HepG2 (cell line): ENCODE measurements around the gene PTH1R. TPM values are rescaled to one million over a fixed set of nuclear protein-coding genes. Genes with fewer than 3 reads are reported as not detected.
A peak's percentile ranks its signal among the peaks of the same experiment; 100 is the strongest.

ENCODE experiments used
- CREB1 ChIP-seq, 2 experiments: fragments of 450-650 bp in 1 of 2; IDR thresholded peaks; 2 replicates each; pipeline ENCODE4 v1.6.1; 2016 to 2017; ENCODE audit warnings: control low read depth in 1 of 2, mild to moderate bottlenecking in 1 of 2, missing compliant biosample characterization in 1 of 2, missing genetic modification characterization in 1 of 2
- EEA1 ChIP-seq: sonication (generic); formaldehyde crosslinking; IDR thresholded peaks from 2 replicates; pipeline ENCODE4 v1.5.1; 2020; ENCODE audit warnings: mild to moderate bottlenecking, missing genetic modification reagents, borderline replicate concordance
- GABPB1 ChIP-seq: IDR thresholded peaks from 2 replicates; pipeline ENCODE4 v1.6.1; 2016; ENCODE audit warnings: mild to moderate bottlenecking, missing genetic modification reagents, moderate library complexity, missing compliant biosample characterization
- HOXD1 ChIP-seq: sonication (generic); formaldehyde crosslinking; IDR thresholded peaks from 2 replicates; pipeline ENCODE4 v1.5.0; 2020; ENCODE audit warnings: missing genetic modification reagents
- MED8 ChIP-seq: sonication (generic); formaldehyde crosslinking; IDR thresholded peaks from 2 replicates; pipeline ENCODE4 v1.8.1; 2023; ENCODE audit warnings: mild to moderate bottlenecking, missing genetic modification reagents; ENCODE audit not compliant: insufficient replicate concordance
- SMARCC2 ChIP-seq: fragments of 450-650 bp; IDR thresholded peaks from 2 replicates; pipeline ENCODE4 v1.6.1; 2017; ENCODE audit warnings: antibody characterized with exemption, mild to moderate bottlenecking
- SUZ12 ChIP-seq: fragments of 150-350 bp; IDR thresholded peaks from 2 replicates; pipeline ENCODE4 v1.6.1; 2014; ENCODE audit warnings: low read depth, low read length
- ZBTB20 ChIP-seq: sonication (generic); formaldehyde crosslinking; IDR thresholded peaks from 2 replicates; pipeline ENCODE4 v1.8.1; 2023; ENCODE audit warnings: missing genetic modification reagents, low read depth, mild to moderate bottlenecking, borderline replicate concordance
- ZC3H13 ChIP-seq: sonication (generic); formaldehyde crosslinking; IDR thresholded peaks from 2 replicates; pipeline ENCODE4 v1.8.1; 2023; ENCODE audit warnings: mild to moderate bottlenecking, missing genetic modification reagents, moderate library complexity
- ZEB1 ChIP-seq: IDR thresholded peaks from 2 replicates; pipeline ENCODE4 v1.6.1; 2012; ENCODE audit warnings: mild to moderate bottlenecking, low read depth, inconsistent platforms; ENCODE audit not compliant: insufficient replicate concordance
- ZFP37 ChIP-seq: sonication (generic); formaldehyde crosslinking; IDR thresholded peaks from 2 replicates; pipeline ENCODE4 v1.4.0; 2020; ENCODE audit warnings: missing genetic modification reagents, borderline replicate concordance
- ZNF333 ChIP-seq: sonication (generic); formaldehyde crosslinking; IDR thresholded peaks from 2 replicates; pipeline ENCODE4 v1.4.0; 2020; ENCODE audit warnings: mild to moderate bottlenecking, missing genetic modification reagents, borderline replicate concordance
- ZNF670 ChIP-seq: sonication (generic); formaldehyde crosslinking; IDR thresholded peaks from 2 replicates; pipeline ENCODE4 v1.8.0; 2022; ENCODE audit warnings: mild to moderate bottlenecking, missing genetic modification reagents, borderline replicate concordance
- ZNF724P ChIP-seq: sonication (generic); formaldehyde crosslinking; IDR thresholded peaks from 2 replicates; pipeline ENCODE4 v1.8.0; 2022; ENCODE audit warnings: missing genetic modification reagents, borderline replicate concordance
- ZNF83 ChIP-seq: sonication (generic); formaldehyde crosslinking; IDR thresholded peaks from 2 replicates; pipeline ENCODE4 v1.4.0; 2020; ENCODE audit warnings: missing genetic modification reagents, mild to moderate bottlenecking, borderline replicate concordance
- polyA plus RNA-seq, 8 experiments: library from polyadenylated mRNA; depleted of rRNA in 3 of 8; stranded (reverse) in 7 of 8; unstranded in 1 of 8; fragments of >200 nt; fragmentation: Illumina TruSeq in 4 of 8; extraction: Trizol in 4 of 8; gene quantifications; 2 replicates each; pipeline versions ENCODE4 v1.2.1 to v1.2.3, GENCODE V29; 2011 to 2016; ENCODE audit warnings: low read depth in 4 of 8, missing spikeins in 1 of 8, mixed read lengths in 1 of 8; ENCODE audit not compliant: insufficient read depth in 1 of 8
- total RNA-seq, 5 experiments: library from RNA; depleted of rRNA; stranded (reverse); fragments of >200 nt; fragmentation: Illumina TruSeq; extraction: Trizol; gene quantifications; 2 replicates each; pipeline ENCODE4 v1.2.3, GENCODE V29; 2016; ENCODE audit warnings: low read depth in 1 of 5
- TF ChIP-seq, protein P1 (sequence below): sonication (generic); formaldehyde crosslinking; IDR thresholded peaks from 2 replicates; pipeline ENCODE4 v1.9.0; 2021; ENCODE audit warnings: missing genetic modification reagents, mild to moderate bottlenecking, borderline replicate concordance
- TF ChIP-seq, protein P2 (sequence below): sonication (generic); formaldehyde crosslinking; IDR thresholded peaks from 2 replicates; pipeline ENCODE4 v1.5.0; 2020; ENCODE audit warnings: mild to moderate bottlenecking, missing genetic modification reagents, moderate library complexity
- TF ChIP-seq, protein P3 (sequence below): sonication (generic); formaldehyde crosslinking; IDR thresholded peaks from 2 replicates; pipeline ENCODE4 v1.4.0; 2020; ENCODE audit warnings: missing genetic modification reagents
- TF ChIP-seq, protein P4 (sequence below): sonication (generic); formaldehyde crosslinking; IDR thresholded peaks from 2 replicates; pipeline ENCODE4 v1.4.0; 2020; ENCODE audit warnings: mild to moderate bottlenecking, missing genetic modification reagents
- TF ChIP-seq, protein P5 (sequence below): sonication (generic); formaldehyde crosslinking; IDR thresholded peaks from 2 replicates; pipeline ENCODE4 v1.4.0; 2020; ENCODE audit warnings: missing genetic modification reagents

Gene PTH1R
- total and polyA plus RNA-seq, 2 of the 13 experiments (the other 11 are each of a cell fraction or from before 2014, with no cell fraction given): not detected

DNA sequence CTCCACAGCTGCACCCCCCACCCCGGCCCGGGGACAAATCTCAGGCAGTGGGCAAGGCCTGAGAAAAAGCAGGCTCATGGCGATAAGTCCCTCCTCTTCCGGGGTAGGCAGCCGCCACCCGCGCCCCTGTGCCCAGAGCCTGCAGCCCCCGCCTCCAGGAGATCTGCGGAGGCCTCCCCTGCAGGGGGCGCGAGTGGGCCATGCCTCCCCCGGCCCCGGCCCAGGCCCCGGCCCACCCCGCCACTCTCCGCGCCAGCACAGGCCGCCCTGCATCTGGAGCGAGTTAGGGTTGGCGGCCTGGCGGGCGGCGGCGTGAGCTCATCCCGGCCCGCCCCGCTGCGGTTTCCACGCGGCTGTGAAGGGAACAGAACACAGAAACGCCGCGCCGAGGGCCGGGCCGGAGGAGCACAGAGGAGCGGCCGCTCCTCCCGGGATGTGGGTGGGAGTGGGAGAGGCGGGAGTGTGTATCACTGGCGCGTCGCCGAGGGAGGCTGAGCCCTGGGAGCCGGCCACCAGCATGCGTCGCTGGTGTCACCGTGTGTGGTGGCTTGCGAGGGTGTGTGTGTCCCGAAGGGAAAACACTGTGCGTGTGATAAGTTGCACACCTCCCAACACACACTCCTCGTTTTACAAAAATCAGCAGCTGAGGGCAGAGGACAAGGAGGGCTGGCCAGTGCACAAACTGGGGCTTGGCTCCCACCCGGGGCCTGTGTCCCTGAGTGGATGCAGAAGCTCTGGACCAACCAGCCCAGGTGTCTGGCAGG lies 31.5 kb upstream of the PTH1R start (continued):
- TF ChIP-seq ZFP37 (CRISPR knock-in tag) (no peak), CREB1 (IDR thresholded peaks at IDR 0.05) (no peak), CREB1 (CRISPR knock-in tag; IDR thresholded peaks at IDR 0.05) (no peak), ZBTB20 (CRISPR knock-in tag) (no peak), ZNF670 (CRISPR knock-in tag) (no peak), SMARCC2 (no peak), ZNF83 (CRISPR knock-in tag) (no peak), ZNF724P (no peak), ZEB1 (no peak), GABPB1 (0 out of 2 replicates have a peak, but pooled peaks have one; percentile 48), MED8 (CRISPR knock-in tag) (no peak), SUZ12 (no peak), ZNF333 (CRISPR knock-in tag) (no peak), ZC3H13 (CRISPR knock-in tag) (no peak), EEA1 (CRISPR knock-in tag) (no peak), HOXD1 (CRISPR knock-in tag) (no peak)
- TF ChIP-seq, protein P1, sequence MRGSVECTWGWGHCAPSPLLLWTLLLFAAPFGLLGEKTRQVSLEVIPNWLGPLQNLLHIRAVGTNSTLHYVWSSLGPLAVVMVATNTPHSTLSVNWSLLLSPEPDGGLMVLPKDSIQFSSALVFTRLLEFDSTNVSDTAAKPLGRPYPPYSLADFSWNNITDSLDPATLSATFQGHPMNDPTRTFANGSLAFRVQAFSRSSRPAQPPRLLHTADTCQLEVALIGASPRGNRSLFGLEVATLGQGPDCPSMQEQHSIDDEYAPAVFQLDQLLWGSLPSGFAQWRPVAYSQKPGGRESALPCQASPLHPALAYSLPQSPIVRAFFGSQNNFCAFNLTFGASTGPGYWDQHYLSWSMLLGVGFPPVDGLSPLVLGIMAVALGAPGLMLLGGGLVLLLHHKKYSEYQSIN (CRISPR knock-in tag): no peak
- TF ChIP-seq, protein P2, sequence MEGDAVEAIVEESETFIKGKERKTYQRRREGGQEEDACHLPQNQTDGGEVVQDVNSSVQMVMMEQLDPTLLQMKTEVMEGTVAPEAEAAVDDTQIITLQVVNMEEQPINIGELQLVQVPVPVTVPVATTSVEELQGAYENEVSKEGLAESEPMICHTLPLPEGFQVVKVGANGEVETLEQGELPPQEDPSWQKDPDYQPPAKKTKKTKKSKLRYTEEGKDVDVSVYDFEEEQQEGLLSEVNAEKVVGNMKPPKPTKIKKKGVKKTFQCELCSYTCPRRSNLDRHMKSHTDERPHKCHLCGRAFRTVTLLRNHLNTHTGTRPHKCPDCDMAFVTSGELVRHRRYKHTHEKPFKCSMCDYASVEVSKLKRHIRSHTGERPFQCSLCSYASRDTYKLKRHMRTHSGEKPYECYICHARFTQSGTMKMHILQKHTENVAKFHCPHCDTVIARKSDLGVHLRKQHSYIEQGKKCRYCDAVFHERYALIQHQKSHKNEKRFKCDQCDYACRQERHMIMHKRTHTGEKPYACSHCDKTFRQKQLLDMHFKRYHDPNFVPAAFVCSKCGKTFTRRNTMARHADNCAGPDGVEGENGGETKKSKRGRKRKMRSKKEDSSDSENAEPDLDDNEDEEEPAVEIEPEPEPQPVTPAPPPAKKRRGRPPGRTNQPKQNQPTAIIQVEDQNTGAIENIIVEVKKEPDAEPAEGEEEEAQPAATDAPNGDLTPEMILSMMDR (CRISPR knock-in tag): peak; percentile 17; the same call in 1 of the 2 replicates
- TF ChIP-seq, protein P3, sequence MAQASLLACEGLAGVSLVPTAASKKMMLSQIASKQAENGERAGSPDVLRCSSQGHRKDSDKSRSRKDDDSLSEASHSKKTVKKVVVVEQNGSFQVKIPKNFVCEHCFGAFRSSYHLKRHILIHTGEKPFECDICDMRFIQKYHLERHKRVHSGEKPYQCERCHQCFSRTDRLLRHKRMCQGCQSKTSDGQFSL (CRISPR knock-in tag): no peak
- TF ChIP-seq, protein P4, sequence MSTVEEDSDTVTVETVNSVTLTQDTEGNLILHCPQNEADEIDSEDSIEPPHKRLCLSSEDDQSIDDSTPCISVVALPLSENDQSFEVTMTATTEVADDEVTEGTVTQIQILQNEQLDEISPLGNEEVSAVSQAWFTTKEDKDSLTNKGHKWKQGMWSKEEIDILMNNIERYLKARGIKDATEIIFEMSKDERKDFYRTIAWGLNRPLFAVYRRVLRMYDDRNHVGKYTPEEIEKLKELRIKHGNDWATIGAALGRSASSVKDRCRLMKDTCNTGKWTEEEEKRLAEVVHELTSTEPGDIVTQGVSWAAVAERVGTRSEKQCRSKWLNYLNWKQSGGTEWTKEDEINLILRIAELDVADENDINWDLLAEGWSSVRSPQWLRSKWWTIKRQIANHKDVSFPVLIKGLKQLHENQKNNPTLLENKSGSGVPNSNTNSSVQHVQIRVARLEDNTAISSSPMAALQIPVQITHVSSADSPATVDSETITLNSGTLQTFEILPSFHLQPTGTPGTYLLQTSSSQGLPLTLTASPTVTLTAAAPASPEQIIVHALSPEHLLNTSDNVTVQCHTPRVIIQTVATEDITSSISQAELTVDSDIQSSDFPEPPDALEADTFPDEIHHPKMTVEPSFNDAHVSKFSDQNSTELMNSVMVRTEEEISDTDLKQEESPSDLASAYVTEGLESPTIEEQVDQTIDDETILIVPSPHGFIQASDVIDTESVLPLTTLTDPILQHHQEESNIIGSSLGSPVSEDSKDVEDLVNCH (CRISPR knock-in tag): no peak
- TF ChIP-seq, protein P5, sequence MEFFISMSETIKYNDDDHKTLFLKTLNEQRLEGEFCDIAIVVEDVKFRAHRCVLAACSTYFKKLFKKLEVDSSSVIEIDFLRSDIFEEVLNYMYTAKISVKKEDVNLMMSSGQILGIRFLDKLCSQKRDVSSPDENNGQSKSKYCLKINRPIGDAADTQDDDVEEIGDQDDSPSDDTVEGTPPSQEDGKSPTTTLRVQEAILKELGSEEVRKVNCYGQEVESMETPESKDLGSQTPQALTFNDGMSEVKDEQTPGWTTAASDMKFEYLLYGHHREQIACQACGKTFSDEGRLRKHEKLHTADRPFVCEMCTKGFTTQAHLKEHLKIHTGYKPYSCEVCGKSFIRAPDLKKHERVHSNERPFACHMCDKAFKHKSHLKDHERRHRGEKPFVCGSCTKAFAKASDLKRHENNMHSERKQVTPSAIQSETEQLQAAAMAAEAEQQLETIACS: no peak
